HG02798 (cell line): ENCODE results near the gene BPTF.
"Not testable (repeated sequence)": the region's sequence is repeated elsewhere in the genome, so short reads cannot be mapped to it uniquely, and the experiment has no call there.

ENCODE experiments used
- ATAC-seq: cut with Tn5 transposase; IDR thresholded peaks from one replicate; pipeline ENCODE4 v1.9.1; 2021; ENCODE audit warnings: mild to moderate bottlenecking; ENCODE audit not compliant: unreplicated experiment, poor library complexity

BPTF gene

DNA sequence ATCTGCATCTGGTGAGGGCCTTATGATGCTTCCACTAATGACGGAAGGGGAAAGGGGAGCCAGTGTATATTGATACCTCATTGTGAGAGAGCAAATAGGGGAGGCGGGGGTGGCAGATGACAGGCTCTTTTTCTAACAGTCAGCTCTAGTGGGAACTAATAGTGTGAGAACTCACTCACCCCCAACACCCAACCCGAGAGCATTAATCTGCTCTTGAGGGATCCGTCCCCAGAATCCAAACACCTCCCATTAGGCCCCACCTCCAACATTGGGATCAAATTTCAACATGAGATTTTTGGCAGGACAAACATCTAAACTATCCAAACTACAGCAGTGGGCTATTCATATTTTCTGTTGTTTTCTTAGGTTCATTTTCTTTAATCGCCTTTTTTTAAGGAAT is 54.4 kb downstream of the BPTF start:
- ATAC-seq: no peak

DNA sequence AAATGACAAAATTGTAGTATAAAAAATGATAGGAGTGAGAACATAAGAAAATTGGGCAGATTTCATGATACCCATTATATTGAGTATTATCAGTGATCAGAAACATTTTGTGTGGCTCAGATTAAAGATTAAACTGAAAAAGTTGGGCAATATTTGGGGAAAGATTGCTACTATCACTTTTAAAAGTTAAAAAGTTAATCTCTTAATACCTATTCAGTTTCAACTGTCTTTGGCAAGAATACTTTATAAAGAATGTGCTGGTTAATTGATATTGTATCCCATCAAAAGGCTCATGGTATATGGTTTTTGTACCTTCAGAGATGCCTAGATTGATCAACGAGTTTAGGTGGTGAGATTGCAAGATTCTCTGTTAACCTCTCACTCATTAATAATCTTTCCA is 55.8 kb downstream of the BPTF start:
- no peak for ATAC-seq

DNA sequence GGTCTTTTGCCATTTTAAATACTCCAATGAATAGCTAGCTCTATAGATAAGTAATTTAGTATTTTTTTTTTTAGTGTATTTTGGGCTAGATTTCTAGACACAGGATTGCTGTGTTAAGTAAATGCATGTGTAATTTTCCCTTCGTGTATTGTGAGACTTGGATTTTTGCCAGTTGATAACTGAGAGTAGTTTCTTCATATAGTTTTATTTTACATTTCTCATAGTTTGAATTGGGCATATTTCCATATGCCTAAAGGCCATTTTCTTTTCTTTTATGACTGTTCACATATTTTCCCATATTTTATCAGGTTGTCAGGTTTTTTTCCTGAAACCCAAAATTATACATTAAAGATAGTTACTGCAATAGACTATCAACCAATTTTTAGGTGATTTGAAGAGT is 59.4 kb downstream of the BPTF start:
- no peak for ATAC-seq

DNA sequence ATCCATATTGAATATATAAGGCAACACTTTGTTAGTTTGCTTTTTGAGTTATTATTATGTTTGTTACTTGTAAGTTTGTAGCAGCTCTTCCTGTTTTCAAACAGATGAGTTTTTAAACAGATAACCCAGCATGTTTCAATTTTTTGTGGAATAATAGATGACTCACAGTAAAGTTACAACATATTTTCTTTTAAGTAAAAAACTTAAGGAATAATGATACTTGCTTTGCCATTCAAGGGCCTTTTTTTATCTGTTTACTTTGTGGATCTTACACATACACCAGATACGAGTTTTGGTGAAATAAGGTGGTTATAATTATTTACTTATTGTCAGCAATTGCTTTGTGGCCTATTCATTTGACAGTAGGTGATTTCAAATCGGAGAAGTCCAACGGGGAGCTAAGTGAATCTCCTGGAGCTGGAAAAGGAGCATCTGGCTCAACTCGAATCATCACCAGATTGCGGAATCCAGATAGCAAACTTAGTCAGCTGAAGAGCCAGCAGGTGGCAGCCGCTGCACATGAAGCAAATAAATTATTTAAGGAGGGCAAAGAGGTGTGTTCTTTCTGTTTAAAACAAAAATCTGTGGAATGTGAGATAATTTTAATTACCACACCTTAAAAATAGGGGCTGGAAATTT is 66.3 kb downstream of the BPTF start:
- no peak for ATAC-seq

DNA sequence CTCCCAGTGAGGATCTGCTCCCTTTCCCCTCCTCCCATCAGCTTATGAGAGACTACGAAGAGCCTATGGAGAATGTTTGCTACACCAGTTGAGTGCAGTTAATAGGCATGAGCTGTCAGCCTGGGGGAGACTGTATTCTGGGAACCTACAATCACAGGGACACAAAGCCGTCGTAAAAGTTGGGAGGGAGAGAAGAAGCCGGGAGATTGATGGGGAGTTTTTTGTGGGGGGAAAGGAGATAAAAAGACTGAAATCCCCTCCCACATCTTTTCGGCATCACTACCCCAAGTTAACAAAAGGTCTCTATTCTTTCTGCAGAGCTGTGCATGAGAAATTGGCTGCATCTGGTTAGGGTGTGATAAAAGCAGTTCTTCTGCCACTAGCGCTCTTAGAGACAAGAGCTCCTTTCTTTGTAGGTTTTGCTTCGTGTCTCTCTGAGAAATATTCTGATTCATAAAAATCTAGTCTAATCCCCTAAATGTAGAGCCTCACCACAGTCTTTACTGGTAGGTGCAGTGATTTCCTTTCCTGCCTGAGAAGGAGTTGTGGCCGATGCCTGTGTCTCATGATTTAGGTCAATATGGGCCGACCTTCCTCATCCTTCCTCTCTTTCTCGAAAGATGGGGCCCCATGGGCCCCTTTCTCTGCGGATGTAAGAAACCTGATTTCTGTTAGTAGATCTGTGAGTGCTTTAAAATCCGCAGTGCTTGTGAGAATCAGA is 77.4 kb downstream of the BPTF start:
- ATAC-seq: no peak

DNA sequence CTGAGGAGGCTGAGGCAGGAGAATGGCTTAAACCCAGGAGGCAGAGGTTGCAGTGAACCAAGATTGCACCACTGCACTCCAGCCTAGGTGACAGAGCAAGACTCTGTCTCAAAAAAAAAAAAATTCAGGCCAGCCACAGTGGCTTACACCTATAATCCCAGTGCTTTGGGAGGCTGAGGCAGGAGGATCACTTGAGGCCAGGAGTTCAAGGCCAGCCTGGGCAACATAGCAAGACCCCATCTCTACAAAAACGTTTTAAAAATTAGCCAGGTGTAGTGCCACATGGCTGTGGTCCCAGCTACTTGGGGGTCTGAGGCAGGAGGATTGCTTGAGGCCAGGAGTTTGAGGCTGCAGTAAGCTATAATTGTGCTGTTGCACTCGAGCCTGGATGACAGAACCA is 80.0 kb downstream of the BPTF start:
- not testable (repeated sequence) for ATAC-seq

DNA sequence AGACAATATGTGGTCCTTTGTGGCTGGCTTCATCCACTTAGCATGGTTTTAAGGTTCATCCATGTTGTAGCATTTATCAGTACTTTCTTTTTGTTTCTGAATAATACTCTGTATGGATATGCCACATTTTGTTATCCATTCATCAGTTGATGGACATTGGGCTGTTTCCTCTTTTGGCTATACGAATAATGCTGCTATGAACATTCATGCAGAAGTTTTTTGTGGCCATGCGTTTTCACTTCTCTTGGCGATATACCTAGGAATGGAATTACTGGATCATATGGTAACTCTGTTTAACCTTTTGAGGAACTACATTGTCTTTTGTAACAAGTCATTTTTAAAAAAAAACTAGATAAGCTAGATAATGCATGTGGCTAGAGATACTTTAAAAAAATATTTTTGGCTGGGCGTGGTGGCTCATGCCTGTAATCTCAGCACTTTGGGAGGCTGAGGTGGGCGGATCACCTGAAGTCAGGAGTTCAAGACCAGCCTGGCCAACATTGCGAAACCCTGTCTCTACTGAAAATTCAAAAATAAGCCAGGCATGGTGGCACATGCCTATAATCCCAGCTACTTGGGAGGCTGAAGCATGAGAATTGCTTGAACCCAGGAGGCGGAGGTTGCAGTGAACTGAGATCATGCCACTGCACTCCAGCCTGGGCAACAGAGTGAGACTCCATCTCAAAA is 85.0 kb downstream of the BPTF start:
- ATAC-seq: not testable (repeated sequence)

DNA sequence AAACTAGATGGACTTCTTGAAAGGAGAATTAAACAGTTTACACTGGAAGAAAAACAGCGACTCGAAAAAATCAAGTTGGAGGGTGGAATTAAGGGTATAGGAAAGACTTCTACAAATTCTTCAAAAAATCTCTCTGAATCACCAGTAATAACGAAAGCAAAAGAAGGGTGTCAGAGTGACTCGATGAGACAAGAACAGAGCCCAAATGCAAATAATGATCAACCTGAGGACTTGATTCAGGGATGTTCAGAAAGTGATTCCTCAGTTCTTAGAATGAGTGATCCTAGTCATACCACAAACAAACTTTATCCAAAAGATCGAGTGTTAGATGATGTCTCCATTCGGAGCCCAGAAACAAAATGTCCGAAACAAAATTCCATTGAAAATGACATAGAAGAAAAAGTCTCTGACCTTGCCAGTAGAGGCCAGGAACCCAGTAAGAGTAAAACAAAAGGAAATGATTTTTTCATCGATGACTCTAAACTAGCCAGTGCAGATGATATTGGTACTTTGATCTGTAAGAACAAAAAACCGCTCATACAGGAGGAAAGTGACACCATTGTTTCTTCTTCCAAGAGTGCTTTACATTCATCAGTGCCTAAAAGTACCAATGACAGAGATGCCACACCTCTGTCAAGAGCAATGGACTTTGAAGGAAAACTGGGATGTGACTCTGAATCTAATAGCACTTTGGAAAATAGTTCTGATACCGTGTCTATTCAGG is 85.9 kb downstream of the BPTF start:
- no peak for ATAC-seq

DNA sequence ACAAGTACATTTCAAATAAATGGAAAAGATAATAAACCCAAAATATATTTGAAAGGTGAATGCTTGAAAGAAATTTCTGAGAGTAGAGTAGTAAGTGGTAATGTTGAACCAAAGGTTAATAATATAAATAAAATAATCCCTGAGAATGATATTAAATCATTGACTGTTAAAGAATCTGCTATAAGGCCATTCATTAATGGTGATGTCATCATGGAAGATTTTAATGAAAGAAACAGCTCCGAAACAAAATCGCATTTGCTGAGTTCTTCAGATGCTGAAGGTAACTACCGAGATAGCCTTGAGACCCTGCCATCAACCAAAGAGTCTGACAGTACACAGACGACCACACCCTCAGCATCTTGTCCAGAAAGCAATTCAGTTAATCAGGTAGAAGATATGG is 86.8 kb downstream of the BPTF start:
- ATAC-seq: no peak

DNA sequence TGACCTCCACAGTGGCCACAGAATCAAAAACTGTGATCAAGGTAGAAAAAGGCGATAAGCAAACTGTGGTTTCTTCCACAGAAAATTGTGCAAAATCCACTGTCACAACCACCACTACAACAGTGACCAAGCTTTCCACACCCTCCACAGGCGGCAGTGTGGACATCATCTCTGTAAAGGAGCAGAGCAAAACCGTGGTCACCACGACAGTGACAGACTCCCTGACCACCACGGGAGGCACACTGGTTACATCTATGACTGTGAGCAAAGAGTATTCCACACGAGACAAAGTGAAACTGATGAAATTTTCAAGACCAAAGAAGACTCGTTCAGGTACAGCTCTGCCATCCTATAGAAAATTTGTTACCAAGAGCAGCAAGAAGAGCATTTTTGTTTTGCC is 87.4 kb downstream of the BPTF start:
- ATAC-seq: no peak

DNA sequence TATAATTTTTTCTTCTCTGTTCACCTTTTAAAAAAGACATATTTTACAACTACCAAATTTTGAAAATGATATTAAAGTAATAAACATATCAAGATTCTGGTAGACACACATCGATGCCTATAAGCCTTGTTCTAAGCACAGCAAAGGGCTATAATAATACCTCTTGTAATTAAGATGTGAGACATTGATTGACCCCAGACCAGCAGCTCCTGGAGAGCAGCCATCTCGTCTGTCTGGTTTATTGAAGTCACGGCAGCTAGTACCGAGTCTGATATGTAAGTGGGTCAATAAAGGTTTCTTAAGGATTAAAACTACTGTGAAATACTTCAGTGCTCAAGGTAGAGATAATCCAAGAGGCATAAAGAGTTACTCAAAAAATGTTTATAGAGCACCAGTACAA is 94.9 kb downstream of the BPTF start:
- no peak for ATAC-seq

DNA sequence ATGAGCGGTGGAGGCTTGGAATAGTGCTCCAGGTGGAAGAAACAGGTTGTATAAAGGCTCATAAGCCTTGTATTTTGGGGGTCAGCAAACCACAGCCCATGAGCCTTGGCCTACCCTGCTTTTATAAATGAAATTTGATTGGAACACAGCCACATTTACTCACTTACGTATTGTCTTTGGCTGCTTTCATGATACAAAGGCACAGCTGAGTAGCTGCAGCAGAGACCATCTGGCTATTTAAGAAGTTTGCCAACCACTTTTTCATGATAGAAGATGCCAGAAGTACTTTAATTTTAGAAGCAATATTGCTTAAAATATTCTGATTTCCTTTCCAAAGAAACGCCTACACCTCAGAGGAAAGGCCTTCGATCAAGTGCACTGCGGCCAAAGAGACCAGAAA is 97.2 kb downstream of the BPTF start:
- no peak for ATAC-seq

DNA sequence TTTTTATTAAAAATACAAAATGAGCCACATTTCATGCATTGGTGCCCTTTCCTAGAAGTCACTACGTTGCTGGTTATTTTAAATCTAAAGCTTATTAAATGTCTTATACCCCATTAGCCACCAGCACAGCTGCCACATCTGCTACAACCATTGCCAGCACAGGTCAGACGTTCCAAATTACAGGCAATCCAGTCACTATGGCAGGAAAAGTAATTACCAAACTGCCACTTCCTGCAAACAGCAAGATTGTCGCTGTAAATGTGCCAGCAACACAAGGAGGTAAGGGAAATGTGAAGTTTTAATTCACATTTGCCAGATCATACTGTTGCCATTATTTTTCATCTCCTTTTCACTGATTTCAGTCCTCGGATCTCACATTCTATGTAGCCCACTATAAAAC is 103.5 kb downstream of the BPTF start:
- ATAC-seq: not testable (repeated sequence)

DNA sequence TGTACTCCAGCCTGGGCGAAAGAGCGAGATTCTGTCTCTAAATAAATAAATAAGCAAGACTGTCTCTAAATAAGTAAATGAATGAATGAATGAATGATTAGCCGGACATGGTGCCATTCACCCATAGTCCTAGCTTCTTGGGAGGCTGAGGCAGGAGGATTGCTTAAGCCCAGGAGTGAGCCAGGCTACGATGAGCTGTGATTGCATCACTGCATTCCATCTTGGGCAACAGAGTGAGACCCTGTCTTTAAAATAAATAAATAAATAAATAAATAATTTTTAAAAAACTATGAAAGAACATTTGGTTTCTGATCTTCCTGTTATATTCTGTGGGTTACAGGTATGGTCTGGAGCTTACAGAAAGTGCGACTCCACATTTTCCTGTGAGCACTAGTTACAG is 105.9 kb downstream of the BPTF start:
- ATAC-seq: no peak

DNA sequence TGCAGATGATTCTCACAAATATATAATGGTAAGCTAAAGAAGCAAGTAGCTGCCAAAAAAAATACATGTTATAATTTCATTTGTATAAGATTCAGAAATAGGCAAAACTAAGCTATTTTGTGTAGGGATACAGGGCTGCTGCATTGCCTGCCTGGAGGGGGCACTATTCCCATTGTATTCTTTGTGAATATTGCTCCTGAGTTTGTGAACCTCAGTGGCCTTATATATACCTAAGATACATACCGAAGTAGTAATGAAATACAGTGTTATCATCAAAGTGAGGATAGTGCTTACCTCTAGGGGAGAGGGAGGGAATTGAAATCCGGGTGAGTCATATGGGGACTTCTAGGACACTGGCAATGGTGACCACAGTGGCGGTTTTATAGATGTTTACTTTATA is 117.5 kb downstream of the BPTF start:
- ATAC-seq: no peak

DNA sequence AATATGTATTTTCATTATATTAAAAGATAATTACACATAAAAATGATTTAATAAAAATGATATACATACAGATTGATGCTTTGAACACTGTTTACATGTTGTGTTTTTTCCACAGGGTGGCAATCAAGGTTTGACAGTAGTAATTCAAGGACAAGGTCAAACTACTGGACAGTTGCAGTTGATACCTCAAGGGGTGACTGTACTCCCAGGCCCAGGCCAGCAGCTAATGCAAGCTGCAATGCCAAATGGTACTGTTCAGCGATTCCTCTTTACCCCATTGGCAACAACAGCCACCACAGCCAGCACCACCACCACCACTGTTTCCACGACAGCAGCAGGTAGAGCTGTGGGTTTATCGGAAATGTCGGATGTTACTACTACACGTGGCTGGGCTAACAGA is 118.7 kb downstream of the BPTF start:
- no peak for ATAC-seq

DNA sequence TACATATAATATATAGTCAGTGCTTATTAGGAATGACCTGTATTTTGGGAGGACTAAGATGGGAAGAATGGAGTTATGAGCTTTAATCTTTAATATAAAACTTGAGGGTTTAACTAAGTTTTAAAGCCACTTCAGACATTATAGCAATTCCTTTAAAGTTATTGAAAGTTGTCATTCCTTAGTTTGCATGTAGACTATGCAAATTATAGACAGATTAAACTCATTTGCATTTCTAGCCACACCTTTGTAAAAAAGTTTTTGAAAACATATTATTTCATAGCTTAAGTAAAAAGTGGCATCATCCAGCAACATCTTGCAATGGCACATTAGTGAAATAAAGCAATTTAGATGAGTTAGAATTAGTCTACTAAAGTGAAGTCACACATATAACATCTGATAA is 121.2 kb downstream of the BPTF start:
- ATAC-seq: no peak

DNA sequence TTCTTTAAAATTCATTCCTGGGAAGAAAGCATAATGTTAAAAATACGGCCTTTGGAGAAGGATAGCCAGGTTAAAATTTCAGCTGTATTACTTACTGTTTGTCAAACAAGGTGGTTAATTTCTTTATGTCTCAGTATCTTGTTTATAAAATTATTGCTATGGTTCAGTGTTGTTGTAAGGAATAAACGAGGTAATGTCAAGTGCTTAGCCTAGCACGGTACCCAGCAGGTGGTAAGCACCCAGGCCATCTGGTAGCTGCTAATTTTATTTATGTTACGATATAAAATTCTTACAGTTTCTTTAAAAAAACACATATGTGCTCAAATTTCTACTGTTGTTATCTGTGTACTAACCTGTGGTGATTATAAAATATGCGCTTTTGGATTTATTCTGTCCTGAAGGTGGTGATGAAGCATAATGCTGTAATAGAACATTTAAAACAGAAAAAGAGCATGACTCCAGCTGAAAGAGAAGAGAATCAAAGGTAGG is 122.1 kb downstream of the BPTF start:
- no peak for ATAC-seq

DNA sequence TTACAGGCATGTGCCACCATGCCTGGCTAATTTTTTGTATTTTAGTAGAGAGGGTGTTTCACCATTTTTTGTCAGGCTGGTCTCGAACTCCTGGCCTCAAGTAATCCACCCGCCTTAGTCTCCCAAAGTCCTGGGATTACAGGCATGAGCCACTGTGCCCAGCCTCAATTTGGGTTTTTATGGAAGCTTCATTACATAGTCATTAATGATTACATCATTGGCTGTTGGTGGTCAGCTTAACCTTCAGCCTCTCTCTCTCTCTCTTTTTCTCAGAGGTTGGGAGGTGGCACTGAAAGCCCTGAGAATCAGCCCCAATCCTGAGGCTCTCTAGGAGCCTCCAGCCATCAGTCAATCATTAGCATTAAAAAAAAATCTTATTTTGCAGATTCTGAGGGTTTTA is 125.6 kb downstream of the BPTF start:
- no peak for ATAC-seq

DNA sequence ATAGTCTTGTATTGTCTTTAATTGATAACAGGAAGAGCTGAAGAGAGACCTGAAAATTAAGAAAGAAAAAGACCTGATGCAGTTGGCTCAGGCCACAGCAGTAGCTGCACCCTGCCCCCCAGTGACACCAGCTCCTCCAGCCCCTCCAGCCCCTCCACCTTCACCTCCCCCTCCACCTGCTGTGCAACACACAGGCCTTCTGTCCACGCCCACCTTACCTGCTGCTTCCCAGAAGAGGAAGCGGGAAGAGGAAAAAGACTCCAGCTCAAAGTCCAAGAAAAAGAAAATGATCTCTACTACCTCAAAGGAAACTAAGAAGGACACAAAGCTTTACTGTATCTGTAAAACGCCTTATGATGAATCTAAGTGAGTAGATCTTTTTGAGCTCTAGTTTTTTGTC is 134.2 kb downstream of the BPTF start:
- ATAC-seq: no peak

DNA sequence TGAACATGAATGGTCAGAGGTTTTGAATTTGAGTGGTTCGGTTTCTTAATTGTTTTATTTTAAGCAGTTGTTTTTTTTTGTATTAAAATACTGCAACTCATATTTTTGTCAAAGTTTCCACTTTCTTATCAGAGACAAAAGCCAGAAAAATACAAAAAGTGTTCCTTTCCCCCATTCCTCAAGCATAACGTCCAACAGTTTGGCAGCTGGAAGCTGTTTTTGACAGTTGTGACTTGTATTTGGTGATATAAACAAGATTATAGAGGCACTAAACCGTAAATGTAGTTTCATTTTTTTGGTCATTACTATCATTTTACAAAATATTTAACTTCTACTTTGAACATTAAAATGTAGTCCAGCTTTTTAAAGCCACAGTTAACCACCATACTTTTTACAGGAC is 135.0 kb downstream of the BPTF start:
- not testable (repeated sequence) for ATAC-seq
